Left forelimb (tissue), 1 donor: ENCODE data around the gene CISTR.
"Not testable (repeated sequence)": the region's sequence is repeated elsewhere in the genome, so short reads cannot be mapped to it uniquely, and the experiment has no call there.

Source experiments
- DNase-seq: peaks from one replicate; pipeline ENCODE4 v3.0.0-alpha.2; 2018; ENCODE audit warnings: low spot score

Gene CISTR

DNA sequence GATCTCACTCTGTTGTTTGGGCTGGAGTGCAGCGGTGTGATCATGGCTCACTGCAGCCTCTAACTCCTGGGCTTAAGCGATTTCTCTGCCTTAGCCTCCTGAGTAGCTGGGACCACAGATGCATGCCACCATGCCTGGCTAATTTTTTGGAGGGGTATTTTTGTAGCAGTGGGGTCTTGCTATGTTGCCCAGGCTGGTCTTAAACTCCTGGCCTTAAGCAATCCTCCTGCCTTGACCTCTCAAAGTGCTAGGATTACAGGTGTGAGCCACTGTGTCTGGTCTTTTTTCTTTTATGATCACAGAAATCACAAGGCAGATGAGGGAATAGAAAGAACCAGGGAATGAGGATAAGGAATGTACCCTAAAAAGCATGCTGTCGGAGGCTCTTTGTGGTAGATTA lies 11.0 kb upstream of the CISTR start:
- not testable (repeated sequence) for DNase-seq

DNA sequence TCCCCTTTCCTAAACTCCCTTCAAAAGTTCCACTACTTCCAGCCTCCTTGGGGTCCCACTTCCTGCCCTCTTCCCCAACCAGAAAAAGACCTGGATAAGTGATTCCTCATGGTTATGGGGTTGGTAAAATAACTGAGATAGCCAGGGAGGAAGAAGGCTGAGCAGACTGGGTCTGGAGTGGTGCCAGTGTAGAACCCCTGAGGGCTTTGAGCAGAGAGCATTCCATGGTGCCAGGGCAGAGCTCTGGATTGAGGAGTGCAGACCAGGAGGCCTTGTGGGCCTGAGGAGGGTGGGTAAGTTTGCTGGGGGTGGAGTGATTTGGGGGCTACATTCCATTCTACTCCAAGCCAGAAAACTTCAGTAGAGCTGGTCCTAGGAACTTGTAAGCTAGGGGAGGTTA lies 9.5 kb upstream of the CISTR start:
- no peak for DNase-seq

DNA sequence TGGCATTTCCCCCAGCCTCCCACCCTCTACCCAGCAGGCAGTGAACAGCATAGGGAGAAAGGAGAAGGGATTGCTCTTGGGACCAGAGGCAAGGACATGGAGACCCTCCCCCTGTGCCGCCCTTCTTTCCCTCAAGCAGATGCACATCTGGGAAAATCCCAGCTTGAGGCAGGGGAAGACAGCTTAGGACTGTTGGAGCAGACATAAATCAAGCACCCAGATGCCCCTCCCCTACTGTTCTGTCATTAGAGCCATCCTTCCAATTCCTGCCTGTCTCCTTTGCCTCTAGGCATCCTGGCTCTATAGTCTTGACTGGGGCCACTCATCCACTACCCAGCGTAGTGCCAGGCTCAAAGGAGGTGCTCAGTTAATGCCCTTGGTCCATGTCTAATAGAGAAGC lies 7.5 kb upstream of the CISTR start:
- no peak for DNase-seq

DNA sequence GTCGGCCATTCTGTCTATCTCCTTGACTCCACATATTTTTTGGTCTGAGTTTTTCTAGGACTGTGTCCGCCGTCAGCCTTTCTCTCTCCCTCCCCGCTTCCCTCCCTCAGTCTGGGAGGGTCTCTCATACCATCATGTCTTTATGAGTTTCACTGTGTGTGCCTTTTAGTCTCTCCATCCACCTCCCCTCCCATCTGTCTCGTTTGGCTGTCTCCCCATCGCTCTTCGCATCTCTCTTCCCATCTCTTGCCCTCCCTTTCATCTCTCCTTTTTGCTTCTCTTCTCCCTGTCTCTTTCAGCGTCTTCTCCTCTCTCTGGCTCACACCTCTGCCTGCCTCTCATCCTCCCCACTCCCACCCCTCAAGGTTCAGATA lies 6.9 kb upstream of the CISTR start:
- DNase-seq: no peak

DNA sequence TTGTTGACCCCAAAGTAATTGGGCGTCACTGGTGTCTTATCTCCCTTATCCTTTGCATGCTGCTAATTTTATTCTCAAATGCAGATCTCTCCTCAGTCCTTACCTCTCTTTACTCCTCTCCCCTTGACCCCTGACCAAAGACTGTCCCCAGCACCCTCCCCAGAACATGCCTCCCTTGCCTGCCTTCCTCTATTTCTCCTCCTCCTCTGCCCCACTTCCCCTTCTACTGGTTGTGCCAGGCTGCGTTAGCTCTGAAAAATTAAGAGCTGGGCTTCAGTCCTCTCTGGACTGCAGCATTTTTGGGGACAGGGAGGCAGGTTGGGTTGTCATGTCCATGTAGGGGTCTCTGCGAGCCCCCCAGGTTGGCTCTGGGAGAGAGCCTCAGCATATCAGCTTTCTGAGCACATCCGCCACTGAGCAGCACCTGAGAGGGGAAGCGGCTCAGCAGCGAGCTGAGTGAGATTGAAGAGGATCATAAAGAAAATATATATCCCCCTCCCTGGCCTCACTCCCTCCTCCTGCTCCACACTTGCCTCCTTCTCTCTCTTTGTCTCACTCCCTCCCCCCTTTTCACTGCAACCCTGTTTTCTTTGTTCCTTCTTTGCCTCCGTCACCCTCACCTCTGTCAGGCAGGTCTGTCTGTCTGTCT lies 6.4 kb upstream of the CISTR start:
- DNase-seq: no peak

DNA sequence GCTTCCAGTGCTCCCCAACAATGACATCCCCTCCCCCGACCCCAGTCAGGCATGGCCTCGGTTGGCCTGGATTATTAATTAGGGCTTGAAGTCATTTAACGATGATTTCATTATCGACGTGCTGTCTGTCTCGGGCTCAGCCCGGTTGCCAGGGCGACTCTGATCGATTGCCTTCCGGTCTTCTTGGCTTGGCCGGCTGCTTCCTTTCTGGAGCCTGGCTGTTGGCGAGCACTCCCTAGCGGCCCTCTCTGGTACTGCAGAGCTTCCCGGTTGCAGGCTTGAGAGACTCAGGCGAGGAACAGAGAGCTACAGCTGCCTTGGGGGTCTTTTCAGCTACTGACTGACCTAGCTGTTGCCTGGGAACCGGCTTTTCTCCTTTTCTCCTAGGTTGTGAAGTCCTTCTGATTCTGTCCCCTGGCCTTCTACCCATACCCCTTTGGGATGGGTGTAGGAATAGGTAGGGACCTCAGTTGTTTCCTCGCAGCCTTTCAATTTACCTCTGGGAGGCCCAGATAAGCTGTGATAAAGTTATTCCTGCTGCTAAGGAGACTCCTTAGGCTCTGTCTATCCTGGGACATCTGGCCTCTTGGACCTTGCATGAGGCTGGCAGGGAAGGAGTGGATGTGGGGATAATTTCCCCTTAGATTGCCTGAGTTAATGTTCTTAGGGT lies 5.5 kb upstream of the CISTR start:
- DNase-seq: peak; percentile 86

DNA sequence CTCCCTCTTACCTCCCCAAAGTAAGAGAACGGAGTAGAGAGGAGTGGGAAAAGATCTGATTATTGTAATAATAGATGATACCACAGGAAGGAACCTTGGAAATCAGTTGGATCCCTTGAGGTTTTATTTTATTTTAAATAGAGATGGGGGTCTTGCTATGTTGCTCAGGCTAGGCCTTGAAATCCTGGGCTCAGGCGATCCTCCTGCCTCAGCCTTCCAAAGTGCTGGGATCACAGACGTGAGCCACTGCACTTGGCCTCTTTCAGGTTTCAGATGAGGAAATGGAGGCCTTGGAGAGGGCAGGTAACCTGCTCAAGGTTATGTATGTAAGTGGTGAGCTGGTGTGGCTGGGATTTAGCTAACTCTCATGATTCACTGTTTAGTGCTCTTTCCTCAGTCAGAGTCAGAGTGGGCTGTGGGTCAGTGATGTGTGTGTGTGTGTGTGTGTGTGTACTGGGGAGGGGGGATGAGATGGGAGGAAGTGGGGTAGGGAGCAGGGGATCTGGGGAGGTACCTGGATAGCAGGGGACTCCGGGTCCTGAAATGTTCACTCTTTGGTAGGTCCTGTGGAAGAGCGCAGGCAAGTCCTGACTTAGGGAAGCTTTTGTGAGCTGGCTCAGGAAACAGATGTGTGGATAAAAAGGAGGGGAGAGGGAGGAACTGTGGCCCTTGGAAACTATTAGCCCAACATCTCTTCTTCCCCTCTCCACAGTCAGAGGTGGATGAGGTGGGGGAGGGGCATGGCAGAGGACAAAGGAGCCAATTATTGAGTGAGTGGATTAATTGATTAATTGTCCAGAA lies 4.7 kb upstream of the CISTR start:
- DNase-seq: no peak

DNA sequence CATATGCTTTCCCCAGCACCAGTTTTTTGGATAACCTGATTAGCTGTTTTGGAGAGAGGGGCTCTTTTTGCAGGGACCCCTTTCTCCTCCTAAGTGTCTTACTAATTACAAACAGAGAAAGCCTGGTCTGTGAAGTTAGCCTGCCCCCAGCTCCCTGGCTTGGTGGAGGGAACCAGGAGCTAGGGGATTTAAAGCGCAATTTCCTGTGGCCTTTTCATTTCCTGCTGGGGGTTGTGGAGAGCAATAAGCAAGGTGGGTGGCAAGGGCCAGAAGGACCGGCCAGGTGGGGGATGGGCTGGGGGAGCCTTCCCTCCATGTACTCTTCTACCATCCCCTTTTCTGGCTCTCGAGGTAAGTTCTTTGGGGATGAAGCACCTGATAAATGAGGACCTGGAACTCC lies 4.1 kb upstream of the CISTR start:
- DNase-seq: no peak

DNA sequence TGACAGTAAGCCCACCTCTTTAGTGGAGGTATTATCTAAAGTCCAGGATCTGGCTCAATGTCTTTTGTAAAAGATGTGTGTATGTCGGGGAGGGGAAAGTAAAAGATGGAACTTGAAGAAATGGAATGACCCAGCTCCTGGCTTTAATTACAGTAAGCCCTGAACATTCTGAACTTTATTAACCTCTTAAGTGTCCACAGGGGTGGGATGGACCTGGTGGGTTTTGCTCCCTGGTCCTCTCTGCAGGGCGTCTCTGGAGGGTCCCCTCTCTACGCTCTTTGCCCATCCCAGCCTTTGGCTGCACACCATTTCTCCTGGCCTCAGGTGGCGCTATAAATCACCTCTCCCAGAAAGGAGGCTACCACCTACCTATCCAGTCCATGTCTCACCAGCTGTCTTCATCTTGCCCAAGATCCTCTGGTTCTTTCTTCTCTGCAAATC lies 3.7 kb upstream of the CISTR start:
- DNase-seq: no peak

DNA sequence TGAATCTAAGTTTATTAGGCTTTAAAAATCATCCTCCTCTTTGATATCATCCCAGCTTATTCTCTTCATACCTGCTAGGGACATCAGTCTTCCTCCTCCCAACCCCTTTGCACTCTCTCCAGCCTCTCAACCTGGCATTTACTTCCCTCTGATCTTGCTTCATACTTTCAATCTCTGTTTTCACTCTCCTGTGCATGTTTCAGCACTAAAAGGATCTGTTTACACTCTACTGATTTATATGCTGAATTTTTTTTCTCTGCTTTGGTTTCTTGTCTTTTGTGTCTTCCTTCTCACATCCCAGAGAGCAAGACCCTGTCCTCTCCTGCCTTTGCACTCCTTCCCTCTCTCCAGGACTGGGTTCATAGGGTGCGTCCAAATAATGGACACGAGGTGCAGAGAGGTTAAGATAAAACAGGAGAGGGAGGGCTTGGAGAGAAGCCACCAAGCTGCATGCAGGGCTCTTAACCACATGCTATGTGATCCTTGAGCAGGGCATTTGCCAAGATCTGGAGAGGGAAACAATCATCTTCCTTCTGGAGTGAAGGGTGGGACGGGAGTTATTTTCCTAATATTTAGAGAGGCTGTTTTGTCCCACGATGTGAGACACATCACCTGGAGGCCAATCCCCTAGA lies 3.0 kb upstream of the CISTR start:
- DNase-seq: no peak

DNA sequence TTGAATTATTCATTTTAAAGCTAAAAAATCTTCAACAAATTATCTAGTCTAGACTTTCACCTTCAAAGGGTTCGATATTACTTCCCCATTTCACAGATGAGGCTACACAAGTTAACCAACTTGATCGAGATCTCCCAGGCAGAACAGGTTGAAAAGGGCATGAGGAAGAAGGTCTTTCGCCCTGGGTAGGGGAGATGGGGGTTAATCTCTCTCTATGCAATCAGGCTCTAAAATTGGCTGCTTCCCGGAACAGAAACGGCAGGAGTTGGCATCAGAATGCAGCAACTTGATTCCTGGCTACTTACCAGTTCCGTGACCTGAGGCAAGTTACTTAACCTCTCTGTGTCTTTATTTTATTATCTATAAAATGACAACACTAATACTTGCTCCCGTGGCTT lies 2.4 kb upstream of the CISTR start:
- no peak for DNase-seq

DNA sequence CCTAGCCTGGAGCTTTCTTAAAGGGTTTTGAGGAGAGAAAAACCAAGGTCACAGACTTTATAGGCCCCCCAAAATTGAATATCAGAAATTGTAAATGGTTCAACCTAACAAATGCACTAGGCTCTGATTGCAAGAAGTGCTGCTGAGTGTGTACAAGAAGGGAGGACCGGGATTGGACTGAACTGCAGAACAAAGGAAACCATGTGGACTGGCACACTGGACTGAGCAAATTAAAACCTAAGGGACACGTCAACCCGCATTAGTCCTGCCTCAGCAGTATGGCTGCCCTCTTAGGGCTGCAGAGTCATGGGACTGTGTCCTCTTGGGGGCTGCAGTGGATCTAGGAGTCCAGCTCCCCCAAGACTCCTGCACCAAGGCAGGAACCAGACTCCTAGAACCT lies 842 bp upstream of the CISTR start:
- DNase-seq: no peak

DNA sequence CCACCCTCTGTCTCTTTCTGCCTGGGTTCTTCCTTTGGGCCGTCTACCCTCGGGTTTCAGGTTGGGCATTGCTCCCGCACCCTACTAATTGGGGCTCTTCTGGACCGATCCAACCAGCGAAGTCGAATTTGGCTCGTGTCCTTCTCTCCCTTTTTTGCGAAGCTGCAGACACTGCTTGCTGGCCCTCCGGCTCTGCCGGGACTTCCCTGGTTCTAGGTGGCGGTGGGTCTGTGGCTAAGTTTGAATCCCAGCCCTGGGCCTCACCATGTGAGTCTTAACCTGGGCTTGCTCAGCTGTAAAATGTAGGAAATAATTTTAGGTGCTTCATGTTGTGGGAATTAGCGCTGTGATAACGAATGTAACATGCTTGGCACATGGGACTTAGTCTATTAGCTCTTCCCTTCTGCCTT lies 418 bp upstream of the CISTR start:
- DNase-seq: no peak

DNA sequence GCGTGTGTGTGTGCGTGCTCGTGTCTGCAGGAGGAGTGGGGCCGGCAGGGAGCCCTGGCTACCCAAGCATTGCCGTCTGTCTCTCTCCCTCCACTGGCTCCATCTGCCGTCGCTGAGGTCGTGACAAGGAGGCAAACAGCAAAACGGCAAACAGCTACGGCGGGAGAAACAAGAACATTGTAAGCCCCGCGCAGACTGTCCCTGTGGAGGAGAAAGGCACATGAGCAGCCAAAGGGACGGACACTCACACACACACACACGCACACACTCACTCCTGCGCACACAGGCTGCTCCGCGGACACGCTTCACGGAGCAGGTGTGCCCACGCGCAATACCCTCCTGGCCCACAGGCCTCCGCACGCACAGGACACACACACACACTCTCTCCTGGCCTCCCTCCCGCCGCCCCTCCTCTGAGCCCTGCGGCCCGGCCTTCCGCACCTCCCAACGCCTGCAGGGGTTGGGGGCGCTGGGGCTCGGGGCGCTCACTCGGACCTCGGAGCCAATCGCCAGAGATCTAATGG lies 905 bp downstream of the CISTR start:
- DNase-seq: no peak

DNA sequence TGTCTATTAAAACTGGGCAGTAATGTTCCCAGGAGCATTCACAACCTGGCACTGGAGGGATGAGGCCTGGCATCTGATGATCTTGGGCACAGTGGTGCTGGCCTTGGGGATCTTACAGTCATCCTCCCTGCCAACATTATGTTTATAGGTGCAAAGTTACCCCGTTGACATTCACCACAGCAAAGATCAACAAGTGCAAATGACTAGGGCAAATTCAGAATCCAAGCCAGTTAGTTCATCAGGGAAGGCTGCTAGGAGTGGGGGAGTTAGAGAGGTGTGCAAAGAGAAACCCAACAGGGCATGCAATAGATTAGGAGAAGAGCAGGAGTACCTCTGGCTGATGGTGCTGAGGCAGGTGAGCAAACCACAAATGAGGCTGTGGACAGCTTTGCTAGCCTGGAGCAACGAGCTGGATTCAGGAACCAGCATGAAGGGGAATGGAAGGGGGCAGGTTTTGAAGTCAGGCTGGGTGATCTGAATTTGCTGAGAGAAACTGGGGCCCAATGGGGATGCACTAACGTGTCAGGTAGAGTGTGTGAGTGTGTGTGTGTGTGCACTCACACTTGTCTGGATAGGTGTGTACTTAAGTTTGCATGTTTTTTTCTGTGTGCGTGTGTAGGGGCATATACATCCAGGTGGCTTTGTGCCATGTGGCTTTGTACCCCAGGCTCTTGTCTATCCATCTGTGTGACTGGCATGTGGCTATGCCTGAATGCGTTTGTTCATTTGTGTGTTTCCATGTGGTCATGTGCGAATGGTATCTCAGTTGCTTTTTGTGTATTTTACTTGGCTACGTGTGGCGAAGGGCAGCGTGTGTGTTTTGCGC lies 1.6 kb downstream of the CISTR start:
- peak; percentile 26 for DNase-seq

DNA sequence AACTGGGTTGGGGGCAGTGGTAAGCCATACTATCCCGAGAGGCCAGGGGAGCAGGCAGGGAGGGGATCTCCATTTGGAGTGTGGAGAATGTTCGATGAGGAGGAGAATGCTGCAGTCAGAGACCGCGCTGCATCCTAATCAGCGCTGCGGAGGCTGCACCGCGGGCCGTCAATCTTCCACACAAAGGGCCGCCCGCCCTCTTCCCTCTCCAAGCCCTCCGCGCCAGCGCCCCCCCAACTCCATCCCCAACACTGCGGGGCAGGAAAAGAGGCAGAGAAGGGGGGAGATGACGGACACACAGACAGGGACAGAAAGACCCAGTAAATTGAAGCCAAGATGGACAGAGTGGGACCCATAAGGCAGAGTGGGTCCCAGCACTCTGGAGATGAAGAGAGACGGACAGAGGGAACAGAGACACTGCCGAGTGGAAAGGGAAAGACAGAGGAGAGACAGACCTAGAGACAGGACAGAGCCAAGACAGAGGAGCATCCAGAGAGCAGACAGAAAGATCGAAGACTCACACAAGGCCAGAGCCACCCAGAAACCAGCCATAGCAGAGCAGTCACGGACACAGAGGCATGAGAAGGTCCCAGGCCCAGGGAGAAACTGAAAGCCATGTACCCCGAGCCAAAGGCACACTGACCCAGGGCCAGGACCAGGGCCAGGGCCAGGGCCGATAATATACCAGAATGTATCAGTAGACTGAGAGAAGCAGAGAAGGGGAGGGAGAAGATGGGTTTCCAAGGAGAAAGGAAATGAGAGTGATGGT lies 3.5 kb downstream of the CISTR start:
- no peak for DNase-seq

DNA sequence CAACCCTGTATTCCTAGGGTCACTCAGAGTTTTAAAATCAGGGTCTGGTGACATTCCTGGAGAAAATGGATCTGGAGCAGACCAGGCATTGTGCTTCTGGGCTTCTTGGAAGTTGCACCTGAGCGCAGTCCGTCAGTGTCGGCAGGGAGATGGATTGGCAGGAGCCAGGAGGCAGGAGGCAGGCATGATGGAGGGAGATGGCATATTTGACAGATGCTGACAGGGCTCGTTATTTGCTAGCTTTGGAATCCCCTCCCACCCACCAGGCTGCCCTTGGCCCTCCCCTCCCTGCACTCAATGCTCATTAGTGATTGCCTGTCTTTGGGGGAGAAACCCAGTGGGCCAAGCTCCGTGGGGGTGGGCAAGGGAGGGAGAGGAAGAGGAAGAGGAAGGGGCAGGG lies 4.7 kb downstream of the CISTR start:
- DNase-seq: no peak

DNA sequence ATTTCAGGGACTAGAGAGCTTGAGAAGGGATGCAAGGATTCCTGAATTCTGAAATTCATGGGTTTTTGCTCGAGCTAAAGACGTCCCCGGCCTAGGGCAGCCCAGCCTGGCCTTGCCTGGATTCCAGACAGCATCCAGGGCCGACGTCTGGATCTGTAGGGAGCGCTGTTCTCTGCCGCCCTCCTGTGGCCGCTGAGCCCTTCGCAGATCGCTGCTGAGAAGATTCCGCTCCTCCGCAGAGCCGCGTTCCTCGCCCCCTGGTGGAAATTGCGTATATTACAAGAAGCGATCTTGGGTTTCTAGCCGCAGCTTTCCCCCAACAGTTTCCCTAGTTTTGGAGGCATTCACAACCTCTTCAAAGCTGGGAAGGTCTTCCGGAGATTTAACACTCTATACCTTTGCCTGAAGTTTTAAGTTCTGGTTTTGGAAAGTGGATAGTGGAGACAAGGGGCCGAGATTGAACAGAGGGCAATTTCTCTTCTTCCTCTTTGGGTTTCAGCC lies 5.1 kb downstream of the CISTR start:
- DNase-seq: peak; percentile 92

DNA sequence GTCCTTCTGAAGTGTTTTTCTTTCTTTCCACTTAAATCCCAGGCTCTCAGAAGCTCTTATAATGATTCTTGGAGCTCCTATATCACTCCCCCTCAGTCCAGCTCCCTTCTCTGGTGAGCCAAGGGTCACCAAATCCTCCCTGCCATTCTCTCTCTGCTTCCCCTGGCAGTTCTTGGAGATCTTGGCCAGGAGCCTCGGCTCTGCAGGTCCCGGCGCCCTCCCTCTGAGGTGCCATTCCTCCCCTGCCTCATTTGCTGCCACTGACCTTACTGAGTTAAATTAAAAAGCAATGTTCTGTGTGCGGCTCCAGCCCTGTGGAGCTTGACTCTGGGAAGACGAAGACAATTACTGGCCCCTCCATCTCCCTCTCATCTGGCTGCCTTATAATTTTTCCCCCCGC lies 7.0 kb downstream of the CISTR start:
- no peak for DNase-seq

DNA sequence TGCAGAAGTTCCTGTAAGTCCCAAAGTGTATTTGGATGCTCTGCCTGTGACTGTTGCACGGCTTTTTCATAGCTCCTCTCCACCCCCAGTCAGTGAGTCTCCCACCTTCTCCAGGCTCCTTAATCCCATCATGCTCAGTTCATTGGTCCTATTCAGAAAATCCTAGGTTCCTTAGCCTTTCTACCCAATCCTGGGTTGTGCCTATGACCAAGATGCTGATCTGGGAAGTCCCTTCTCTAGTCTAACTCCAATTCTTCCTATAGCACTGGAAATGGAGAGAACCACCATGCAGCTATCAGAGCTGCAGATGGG lies 7.7 kb downstream of the CISTR start:
- DNase-seq: no peak
